NCI-H2029 treated with DMSO at 0.1 percent for 48 hours (cell line): Measurements from ENCODE around the gene GBP2.
"Not testable (repeated sequence)": the region's sequence is repeated elsewhere in the genome, so short reads cannot be mapped to it uniquely, and the experiment has no call there.

Source experiments
- DNase-seq: peaks from one replicate; lab custom pipeline; 2025; lab: John Stamatoyannopoulos, UW

GBP2 gene

DNA sequence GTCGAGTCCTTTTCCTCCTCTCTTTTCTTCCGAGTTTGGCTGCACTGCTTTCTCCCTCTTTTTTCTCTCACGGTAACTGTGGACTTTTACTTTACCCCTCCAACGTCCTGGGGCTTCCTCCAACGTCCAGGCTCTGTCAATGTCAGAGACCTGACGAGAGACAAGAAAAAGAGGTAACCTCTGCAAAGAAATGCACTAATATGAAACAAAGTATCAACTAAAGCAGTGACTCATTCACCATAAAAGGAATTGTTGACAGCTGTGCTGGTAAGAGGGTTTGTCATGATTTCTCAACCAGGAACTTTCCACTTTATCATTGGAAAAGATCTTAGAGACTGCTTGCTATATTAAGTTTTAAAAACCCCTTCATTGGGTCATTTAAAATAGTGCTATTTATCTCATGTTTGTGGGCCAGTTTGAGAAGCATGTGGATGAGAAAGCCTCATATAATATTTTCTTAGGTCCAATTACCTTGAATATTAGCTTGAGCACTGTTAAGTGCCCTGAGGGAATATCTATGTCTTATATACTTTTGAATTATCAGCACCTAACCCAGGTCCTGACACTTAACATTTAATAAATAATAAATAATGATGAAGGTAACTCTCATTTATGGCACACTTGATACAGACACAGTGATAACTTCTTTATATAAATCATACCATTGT lies at the start of gene GBP2:
GBP2 (minus strand) TSS at position 202 of the 668 bp plus-strand sequence. CDS start 4,148 bp downstream, outside the sequence.
- DNase-seq: no peak

GRCh38 chr1:89174491-89174890 lies 48.6 kb upstream of the GBP2 start:
- DNase-seq: no peak

DNA sequence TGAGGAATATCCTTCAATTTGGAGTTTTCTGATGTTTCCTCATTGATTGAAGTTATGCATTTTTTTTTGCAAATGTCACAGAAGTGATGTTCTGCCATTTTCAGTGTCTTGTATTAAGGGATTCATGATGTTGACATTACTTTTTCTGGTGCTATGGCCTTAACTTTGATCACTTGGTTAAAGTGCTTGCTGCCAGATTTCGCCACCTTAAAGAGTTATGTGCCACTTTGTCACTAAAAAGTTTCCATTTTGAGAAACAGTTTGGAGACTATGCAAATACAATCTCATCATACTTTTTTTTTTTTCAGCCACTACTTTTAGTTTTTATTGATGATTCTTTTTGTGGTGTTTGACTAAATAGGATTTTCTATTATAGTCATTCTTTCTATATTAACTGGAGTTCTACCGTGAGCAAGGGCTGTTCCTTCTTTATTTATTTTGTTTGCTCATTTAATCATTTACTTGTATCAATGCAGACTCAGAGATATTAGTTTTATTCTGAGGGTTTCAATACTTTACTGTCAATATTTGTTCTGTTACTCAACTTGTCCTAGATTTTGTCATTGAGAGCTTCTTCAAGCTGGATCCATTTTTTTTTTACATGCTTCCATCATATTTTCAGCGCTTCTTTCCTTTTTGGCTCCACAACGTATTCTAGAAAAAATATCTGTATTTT lies 46.7 kb upstream of the GBP2 start:
- DNase-seq: no peak

DNA sequence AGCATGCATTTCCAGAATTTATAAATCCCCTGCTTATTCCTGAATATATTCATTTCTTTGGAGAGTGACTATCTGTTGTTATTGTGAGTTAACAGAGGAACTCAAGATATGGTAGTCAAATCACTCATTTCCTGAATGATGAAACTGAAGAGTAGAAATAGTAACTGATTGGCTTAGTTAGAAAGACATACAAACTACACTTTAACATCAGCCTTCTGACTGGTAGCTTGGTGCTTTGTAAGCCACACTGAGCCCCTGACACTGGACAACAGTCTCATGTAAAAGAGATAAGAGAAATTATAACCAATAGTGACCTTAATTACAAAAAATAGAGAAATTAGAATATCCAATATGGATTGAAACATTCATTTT lies 45.1 kb upstream of the GBP2 start:
- DNase-seq: no peak

DNA sequence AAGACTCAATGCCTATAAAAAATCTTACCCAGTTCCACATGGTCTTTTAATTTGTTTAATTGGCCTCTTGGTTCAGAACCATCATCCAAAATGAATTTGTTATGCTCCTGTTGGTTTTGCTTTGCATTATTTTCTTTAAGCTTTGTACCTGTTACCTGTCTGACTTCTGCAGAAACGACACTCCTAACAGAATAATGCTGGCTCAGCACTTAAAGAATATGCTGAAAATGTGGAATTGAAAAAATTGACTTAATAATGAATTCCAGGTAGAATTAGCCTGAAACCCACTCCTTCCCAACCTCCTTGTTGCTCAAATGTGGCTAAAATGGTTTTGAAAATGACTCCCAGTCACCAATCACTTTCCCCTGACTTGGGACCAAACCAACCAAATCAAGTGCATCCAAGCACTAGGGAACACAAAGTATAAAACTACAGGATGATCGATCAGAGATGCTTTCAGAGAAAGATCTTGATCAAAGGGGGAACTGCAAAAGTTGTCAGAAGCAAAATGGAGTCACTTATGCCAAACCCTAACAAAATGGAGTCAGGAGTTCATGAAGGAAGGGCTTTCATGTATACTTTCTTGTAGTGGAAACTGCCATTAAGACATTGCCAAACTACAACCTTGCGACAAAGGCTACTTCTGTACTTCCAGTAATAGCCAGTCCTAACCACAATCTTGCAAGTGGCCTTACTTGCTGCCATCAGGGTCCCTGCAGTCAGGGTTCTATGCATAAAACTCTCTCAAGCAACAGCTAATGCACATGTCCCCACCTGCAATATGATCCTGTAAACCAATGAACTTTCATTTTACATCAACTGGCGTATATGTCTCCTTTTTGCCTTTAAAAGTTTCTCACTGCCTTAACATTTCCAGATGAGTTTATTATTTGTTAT lies 44.5 kb upstream of the GBP2 start:
- DNase-seq: no peak

GRCh38 chr1:89169166-89169565 lies 43.3 kb upstream of the GBP2 start:
- DNase-seq: no peak

GRCh38 chr1:89167590-89168230 lies 41.8 kb upstream of the GBP2 start:
- no peak for DNase-seq

- DNase-seq: no peak
Measured at GRCh38 chr1:89166705-89167104, 40.8 kb upstream of the GBP2 start.

DNA sequence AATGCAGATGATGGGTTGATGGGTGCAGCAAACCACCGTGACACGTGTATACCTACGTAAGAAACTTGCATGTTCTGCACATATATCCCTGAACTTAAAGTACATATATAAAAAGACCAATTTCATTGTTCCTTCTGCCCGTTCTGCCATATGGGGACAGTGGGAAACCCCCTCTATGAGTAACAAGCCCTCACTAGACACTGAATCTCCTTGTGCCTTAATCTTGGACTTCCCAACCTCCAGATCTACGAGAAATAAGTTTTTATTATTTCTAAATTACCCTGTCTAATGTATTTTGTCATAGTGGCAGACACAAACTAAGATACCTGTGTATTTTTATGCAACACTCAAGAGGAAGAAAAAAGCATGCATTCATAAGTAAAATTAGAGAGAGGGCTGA lies 39.9 kb upstream of the GBP2 start:
- no peak for DNase-seq

DNA sequence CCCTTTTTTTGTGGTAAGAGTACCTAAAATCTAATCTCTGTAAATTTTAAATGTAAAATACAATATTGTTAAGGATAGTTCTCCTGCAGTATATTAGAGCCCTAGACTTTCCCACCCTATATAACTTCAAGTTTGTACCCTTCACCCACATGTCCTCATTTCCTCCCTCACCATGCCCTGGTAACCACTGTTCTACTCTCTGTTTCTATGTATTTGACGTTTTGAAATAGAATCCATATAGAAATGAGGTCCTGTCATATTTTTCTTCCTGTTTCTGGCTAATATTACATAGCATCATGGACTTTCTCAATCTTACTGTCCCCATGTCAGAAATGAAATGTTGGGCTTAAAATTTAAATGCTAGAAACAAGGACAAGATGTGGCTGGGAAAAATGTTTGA lies 25.1 kb upstream of the GBP2 start:
- no peak for DNase-seq

DNA sequence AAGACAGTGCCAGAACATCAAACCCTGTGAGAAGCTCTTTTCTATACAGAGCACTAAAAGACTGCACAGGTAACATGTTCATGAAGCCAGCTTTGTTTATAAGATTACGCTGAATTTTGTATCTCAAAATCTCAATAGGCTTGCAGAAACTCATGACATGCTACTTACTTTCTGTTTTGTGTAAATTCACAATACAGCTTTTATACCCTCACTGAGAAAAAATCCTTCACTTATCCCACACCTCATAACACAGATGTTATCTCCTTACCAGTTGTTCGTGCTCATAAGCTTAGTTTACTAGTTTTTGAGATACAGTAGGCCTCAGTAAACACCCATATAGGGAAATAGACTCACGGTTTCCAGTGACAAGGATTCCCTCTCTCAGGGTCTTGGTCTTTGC lies 24.1 kb upstream of the GBP2 start:
- no peak for DNase-seq

- no peak for DNase-seq
Measured at GRCh38 chr1:89149229-89149628, 23.3 kb upstream of the GBP2 start.

DNA sequence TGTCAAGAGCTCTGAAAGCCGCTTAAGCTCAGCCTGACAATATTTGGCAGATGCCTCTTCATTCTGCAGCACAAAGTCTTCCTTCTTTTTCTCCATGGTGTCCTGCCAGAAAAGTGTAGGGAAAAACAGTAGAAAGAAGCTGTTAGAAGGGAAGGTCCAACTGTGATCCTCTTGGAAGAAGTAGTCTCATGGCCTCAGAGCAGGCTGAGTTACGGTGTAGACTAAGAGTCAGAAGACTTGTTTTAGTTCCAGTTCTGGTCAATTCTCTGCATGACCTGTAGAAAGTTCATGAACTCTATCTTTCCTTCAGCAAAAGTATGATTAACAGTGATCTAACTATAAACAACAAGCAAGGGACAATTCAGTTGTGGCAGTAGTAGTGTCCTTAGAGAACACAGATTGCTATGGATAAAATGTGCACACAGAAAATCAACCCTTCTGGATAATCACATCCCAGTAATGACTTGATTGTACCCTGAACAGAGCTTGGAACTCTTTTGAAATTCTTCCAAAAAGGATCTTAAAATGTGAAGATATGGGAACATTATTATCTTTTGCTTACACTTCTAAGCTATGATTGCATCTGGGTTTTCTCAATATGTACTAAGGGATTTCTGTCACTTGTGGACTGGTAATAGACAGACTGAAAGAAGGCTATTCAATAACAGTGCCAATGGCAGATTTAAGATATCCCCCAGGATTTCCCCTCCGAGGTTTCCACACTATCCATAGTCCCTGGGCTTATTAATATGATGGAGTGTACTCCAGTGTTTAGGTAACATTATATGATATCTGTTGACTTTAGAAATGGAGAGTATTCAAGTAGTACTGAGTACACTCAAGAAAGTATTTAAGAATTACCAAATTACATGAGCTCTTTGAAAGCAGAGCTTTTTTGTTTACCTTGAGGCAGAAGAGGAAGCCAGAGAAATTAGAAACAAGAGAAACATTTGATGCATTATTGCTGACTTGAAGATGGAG lies 22.1 kb upstream of the GBP2 start:
- no peak for DNase-seq

DNA sequence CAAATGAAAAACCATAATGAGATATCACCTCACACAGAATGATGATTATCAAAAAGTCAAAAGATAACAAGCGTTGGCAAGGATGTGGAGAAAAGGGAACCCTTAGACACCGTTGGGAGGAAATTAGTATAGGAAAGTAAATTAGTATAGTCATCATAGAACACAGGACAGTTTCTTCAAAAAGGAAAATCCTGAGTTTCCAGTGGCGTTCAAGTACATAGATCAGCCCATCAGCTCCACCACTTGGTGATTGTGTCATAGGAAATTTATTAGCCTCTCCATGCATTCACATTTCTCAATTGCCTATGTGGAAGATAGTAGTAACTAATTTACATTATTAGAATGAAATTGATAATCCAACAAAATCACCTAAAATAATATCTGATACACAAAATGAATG lies 20.8 kb upstream of the GBP2 start:
- DNase-seq: no peak

- no peak for DNase-seq
Measured at GRCh38 chr1:89143484-89143883, 17.6 kb upstream of the GBP2 start.

- DNase-seq: no peak
Measured at GRCh38 chr1:89142160-89142559, 16.2 kb upstream of the GBP2 start.

- no peak for DNase-seq
Measured at GRCh38 chr1:89133747-89134146, 7.8 kb upstream of the GBP2 start.

DNA sequence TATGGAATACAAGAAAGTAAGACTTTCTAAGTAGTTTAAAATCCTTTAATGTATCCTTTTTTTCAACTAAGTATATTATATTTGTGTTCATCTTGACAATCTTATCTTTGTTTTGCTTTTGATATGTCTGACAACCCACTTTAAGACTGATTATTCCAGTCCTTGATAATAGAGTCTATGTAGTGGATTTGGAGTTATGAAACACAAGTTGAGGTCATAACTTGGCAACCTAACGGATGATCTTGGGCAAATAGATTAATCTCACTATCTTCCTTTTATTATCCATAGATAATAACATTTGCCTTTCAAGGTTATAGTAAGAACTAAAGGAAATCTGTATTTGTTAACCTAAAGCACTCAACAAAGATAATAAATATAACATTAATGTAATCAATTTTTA lies 4.8 kb upstream of the GBP2 start:
- DNase-seq: no peak

DNA sequence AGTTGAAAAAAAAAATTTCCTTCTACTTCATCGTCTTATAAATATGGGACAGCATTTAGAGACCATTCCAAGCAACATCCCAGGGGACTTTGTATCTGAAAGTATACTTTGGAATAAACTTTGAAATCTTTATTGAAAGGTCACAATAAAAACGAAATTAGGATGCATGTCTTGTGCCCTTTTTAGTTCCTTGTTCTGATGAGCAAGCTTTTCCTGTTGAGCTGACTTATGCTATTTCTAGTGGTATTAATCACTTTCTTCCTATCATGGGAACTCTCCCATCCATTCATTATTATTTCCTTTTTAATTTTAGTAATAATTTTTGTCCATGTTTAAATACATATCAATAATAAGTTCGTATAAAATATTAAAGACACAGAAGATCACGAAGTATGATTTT lies 4.0 kb upstream of the GBP2 start:
- no peak for DNase-seq

GRCh38 chr1:89128003-89128458 lies 2.1 kb upstream of the GBP2 start:
- not testable (repeated sequence) for DNase-seq
